Endodermal cell (in vitro differentiated cells): ENCODE results near the gene RBM34. TPM values are rescaled to one million over a fixed set of nuclear protein-coding genes. Genes with fewer than 3 reads are reported as not detected.

Source experiments
- DNase-seq: peaks from one replicate; pipeline ENCODE4 v3.0.0-alpha.2; 2017
- H3K27ac ChIP-seq: 2 replicates; pipeline ENCODE4 v1.5.1; 2013; ENCODE audit warnings: mild to moderate bottlenecking, low read depth, low read length, moderate library complexity
- H3K27me3 ChIP-seq: 2 replicates; pipeline ENCODE4 v1.6.1; 2013; ENCODE audit warnings: mild to moderate bottlenecking, low read length, moderate library complexity; ENCODE audit not compliant: insufficient read depth, control insufficient read depth, poor library complexity, severe bottlenecking
- H3K36me3 ChIP-seq: 2 replicates; pipeline ENCODE4 v1.7.0; 2013; ENCODE audit warnings: mild to moderate bottlenecking, low read length, moderate library complexity; ENCODE audit not compliant: control insufficient read depth, insufficient read depth
- H3K4me1 ChIP-seq: one replicate; pipeline ENCODE4 v1.7.0; 2013; ENCODE audit warnings: low read length; ENCODE audit not compliant: control insufficient read depth, insufficient read depth
- H3K4me3 ChIP-seq: 2 replicates; pipeline ENCODE4 v1.5.1; 2013; ENCODE audit warnings: mild to moderate bottlenecking, low read length, moderate library complexity
- H3K9ac ChIP-seq: 2 replicates; pipeline ENCODE4 v1.6.1; 2013; ENCODE audit warnings: mild to moderate bottlenecking, low read length, moderate library complexity; ENCODE audit not compliant: poor library complexity, severe bottlenecking; ENCODE audit errors: extremely low read depth
- H3K9me3 ChIP-seq: 2 replicates; pipeline ENCODE4 v1.6.1; 2013; ENCODE audit warnings: mild to moderate bottlenecking, low read length, moderate library complexity; ENCODE audit not compliant: control insufficient read depth
- H3K27ac Mint-ChIP-seq: 2 replicates; pipeline ENCODE4 v1.8.0; 2020; ENCODE audit warnings: mixed read lengths
- H3K27me3 Mint-ChIP-seq: 2 replicates; pipeline ENCODE4 v1.8.0; 2021; ENCODE audit warnings: mild to moderate bottlenecking, mixed read lengths; ENCODE audit not compliant: insufficient read depth
- H3K36me3 Mint-ChIP-seq: 2 replicates; pipeline ENCODE4 v1.8.0; 2020; ENCODE audit warnings: low read depth, mixed read lengths
- H3K4me1 Mint-ChIP-seq: 2 replicates; pipeline ENCODE4 v1.8.0; 2020; ENCODE audit warnings: mixed read lengths
- H3K4me3 Mint-ChIP-seq: 2 replicates; pipeline ENCODE4 v1.8.0; 2020; ENCODE audit warnings: mild to moderate bottlenecking, moderate library complexity, mixed read lengths
- H3K9me3 Mint-ChIP-seq: 2 replicates; pipeline ENCODE4 v1.8.0; 2020; ENCODE audit warnings: mild to moderate bottlenecking, mixed read lengths
- CTCF ChIP-seq: fragments of 200-600 bp; sonication (generic); conservative IDR thresholded peaks from 2 replicates; pipeline ENCODE4 v1.5.0; 2021; ENCODE audit warnings: antibody characterized with exemption, mild to moderate bottlenecking
- WGBS, 2 experiments: methylation state at CpG; one replicate each; pipeline versions ENCODE4 v1.1.5 to v1.1.7; 2013; ENCODE audit warnings: missing lambda C conversion rate in 2 of 2, mixed read lengths in 1 of 2; ENCODE audit not compliant: insufficient coverage in 1 of 2, insufficient read length in 1 of 2; 5-methylcytosine and 5-hydroxymethylcytosine counted together
- total RNA-seq, 2 donors: library from RNA; stranded (reverse); fragmentation: NEBNext Ultra II Directional in 1 of 2; extraction: Animal tissue kit (Norgen Biotek cat#: 25700) in 1 of 2; gene quantifications; 2 replicates in 1 of 2; 3 replicates in 1 of 2; pipeline ENCODE4 v1.2.1, GENCODE V29; 2021

The RBM34 gene
- total RNA-seq, 2 donors from 2014 or later, result 104 to 127 TPM

DNA sequence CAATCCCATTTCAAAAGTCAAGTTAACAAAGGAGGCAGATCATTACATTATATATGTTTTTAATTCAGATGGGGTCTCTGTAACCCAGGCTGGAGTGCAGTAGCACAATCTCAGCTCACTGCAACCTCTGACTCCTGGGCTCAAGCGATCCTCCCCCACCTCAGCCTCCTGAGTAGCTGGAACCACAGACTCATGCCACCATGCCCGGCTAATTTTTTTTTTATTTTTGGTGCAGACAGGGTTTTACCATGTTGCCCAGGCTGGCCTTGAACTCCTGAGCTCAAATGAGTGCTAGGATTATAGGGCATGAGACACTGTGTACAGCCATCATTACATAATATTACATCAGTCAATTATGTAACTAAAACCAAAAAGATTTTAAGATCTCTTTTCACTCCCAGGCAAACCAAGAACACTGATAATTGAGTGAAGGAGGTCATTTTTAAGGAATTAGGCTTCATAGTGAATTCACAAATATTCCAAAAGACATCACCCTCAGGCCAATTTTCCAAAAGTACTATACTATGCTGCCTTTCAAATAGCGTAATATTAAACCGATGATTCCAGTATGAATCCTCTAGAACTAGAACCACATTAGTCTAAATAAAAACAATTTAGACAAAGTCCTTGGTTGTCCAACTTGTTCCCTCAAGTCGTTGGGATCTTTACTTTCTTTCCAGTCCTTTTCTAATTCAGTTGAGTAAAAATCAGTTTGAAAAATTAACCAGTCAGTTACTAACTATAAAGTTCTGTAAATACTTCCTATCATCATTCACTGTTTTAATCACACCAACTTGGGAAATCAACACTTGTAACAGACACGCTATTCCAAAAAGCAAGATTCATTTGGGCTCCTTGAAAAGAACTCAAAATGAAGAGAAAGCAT is 48.5 kb downstream of the RBM34 start:
- Histone ChIP-seq H3K27me3 (no peaks in the 10 kb centered on the region), H3K9ac (peak overlapping the region; percentile 28), H3K4me1 (no peaks in the 10 kb centered on the region), H3K27ac (no peak overlapping the region), H3K36me3 (peaks cover 95% of the 10 kb centered on the region), H3K9me3 (no peaks in the 10 kb centered on the region), H3K4me3 (no peak overlapping the region)
- no peak for TF ChIP-seq CTCF
- H3K27ac Mint-ChIP-seq, result peak overlapping the region; percentile 31
- no peak overlapping the region for H3K4me3 Mint-ChIP-seq
- no peaks in the 10 kb centered on the region for H3K27me3 Mint-ChIP-seq
- 94 to 100% methylated on average over 4 to 6 of the region's 6 CpGs for WGBS, 2 experiments
- no peaks in the 10 kb centered on the region for H3K4me1 Mint-ChIP-seq
- DNase-seq, result peak; percentile 23
- H3K9me3 Mint-ChIP-seq, result no peaks in the 10 kb centered on the region
- peaks cover 87% of the 10 kb centered on the region for H3K36me3 Mint-ChIP-seq

DNA sequence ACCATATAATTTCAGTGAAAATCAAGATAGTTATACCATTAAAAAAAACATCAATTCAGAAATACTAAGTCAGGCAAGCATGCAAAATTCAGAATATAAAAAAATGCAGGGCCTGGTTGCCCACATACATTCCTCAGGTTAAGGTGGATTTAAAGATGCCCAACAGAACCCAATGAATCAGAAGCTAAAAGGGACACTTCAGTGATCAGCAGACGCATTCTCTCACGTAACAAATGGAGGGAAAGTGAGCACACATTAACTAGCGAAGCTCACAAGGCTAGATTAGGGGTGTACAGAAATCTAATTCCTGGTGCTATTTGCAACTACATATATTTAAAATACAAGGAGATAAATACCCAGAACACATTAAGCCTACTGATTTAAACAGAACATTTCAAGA is 49.9 kb downstream of the RBM34 start:
- Histone ChIP-seq H3K27ac (no peak overlapping the region), H3K9ac (no peak overlapping the region), H3K27me3 (no peaks in the 10 kb centered on the region), H3K4me3 (no peak overlapping the region), H3K4me1 (no peaks in the 10 kb centered on the region), H3K36me3 (peaks cover 94% of the 10 kb centered on the region), H3K9me3 (no peaks in the 10 kb centered on the region)
- DNase-seq, result no peak
- H3K36me3 Mint-ChIP-seq, result peaks cover 84% of the 10 kb centered on the region
- no peaks in the 10 kb centered on the region for H3K27me3 Mint-ChIP-seq
- H3K9me3 Mint-ChIP-seq, result no peaks in the 10 kb centered on the region
- no peak overlapping the region for H3K4me3 Mint-ChIP-seq
- no peaks in the 10 kb centered on the region for H3K4me1 Mint-ChIP-seq
- TF ChIP-seq CTCF, result no peak
- WGBS, 2 experiments, result 100% methylated on average over 3 of the region's 3 CpGs; no CpG with 5 or more reads in 1 of the 2 experiments
- peak overlapping the region; percentile 30 for H3K27ac Mint-ChIP-seq

DNA sequence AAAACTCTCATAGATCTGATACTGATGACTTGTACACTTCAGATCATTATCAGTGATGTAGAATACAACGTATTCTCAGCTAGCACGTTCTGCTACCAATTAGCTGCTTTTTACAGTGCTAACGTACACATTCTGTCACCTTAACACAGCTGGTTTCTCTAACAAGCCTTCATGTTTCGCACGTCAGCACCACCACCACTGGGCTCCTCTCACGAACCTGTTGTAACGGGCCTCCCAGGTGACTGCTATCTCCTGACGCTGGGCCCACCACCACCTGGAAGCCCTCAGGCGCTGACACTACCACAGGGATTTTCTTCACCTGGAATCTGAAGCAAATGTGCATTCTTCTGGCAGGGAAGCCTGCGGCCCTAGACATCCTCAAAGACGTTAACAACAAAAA is 52.2 kb downstream of the RBM34 start:
- no peak for TF ChIP-seq CTCF
- Mint-ChIP-seq H3K9me3 (no peaks in the 10 kb centered on the region), H3K27ac (no peak overlapping the region), H3K27me3 (peaks cover under 1% of the 10 kb centered on the region), H3K36me3 (peaks cover 66% of the 10 kb centered on the region), H3K4me3 (no peak overlapping the region), H3K4me1 (peaks cover 5% of the 10 kb centered on the region)
- peak; percentile 46 for DNase-seq
- Histone ChIP-seq H3K4me3 (no peak overlapping the region), H3K9me3 (no peaks in the 10 kb centered on the region), H3K36me3 (peaks cover 74% of the 10 kb centered on the region), H3K9ac (no peak overlapping the region), H3K27ac (no peak overlapping the region), H3K4me1 (no peaks in the 10 kb centered on the region), H3K27me3 (no peaks in the 10 kb centered on the region)
- WGBS, 2 experiments, result 95 to 98% methylated on average over 8 to 11 of the region's 11 CpGs
